T-helper 22 cell (primary cell): ENCODE measurements around the gene SLC13A3.

Experiments used
- DNase-seq: peaks from one replicate; pipeline ENCODE4 v3.0.0-alpha.2; 2020; ENCODE audit warnings: low read depth

The SLC13A3 gene

GRCh38 chr20:46575937-46576461 is 75.3 kb downstream of the SLC13A3 start:
- no peak for DNase-seq

GRCh38 chr20:46575394-46575793 is 75.9 kb downstream of the SLC13A3 start:
- DNase-seq = no peak

- no peak for DNase-seq
Measured at GRCh38 chr20:46573788-46574584, 77.3 kb downstream of the SLC13A3 start.

GRCh38 chr20:46573234-46573633 is 78.0 kb downstream of the SLC13A3 start:
- no peak for DNase-seq

- DNase-seq = no peak
Measured at GRCh38 chr20:46572790-46573189, 78.5 kb downstream of the SLC13A3 start.

GRCh38 chr20:46572153-46572552 is 79.1 kb downstream of the SLC13A3 start:
- DNase-seq = no peak

- no peak for DNase-seq
Measured at GRCh38 chr20:46571418-46571817, 79.8 kb downstream of the SLC13A3 start.

- no peak for DNase-seq
Measured at GRCh38 chr20:46570956-46571355, 80.3 kb downstream of the SLC13A3 start.

GRCh38 chr20:46569961-46570360 is 81.3 kb downstream of the SLC13A3 start:
- DNase-seq = no peak

GRCh38 chr20:46568570-46569129 is 82.6 kb downstream of the SLC13A3 start:
- no peak for DNase-seq

- DNase-seq = no peak
Measured at GRCh38 chr20:46566125-46566524, 85.1 kb downstream of the SLC13A3 start.

GRCh38 chr20:46564241-46564957 is 86.9 kb downstream of the SLC13A3 start:
- DNase-seq = no peak

- no peak for DNase-seq
Measured at GRCh38 chr20:46563860-46564221, 87.4 kb downstream of the SLC13A3 start.

GRCh38 chr20:46563170-46563859 is 87.9 kb downstream of the SLC13A3 start:
- no peak for DNase-seq

- DNase-seq = peak; percentile 13
Measured at GRCh38 chr20:46562373-46563169, 88.7 kb downstream of the SLC13A3 start.

- DNase-seq = no peak
Measured at GRCh38 chr20:46562009-46562372, 89.3 kb downstream of the SLC13A3 start.

GRCh38 chr20:46559685-46560440 is 91.4 kb downstream of the SLC13A3 start:
- DNase-seq = no peak

GRCh38 chr20:46559001-46559400 is 92.3 kb downstream of the SLC13A3 start:
- DNase-seq = no peak

- no peak for DNase-seq
Measured at GRCh38 chr20:46558511-46558959, 92.7 kb downstream of the SLC13A3 start.

- no peak for DNase-seq
Measured at GRCh38 chr20:46557231-46557956, 93.9 kb downstream of the SLC13A3 start.
